HEK293 (cell line): ENCODE results near the gene NEUROG3.

Experiments
- BCL11A ChIP-seq: fragments of 450-650 bp; formaldehyde crosslinking; IDR thresholded peaks from 2 replicates; pipeline ENCODE4 v1.5.1; 2016; ENCODE audit warnings: low read depth, missing biosample characterization, missing genetic modification characterization
- CTCF ChIP-seq: fragments of 450-650 bp; formaldehyde crosslinking; IDR thresholded peaks from 2 replicates; pipeline ENCODE4 v1.5.1; 2016; ENCODE audit warnings: missing biosample characterization, missing genetic modification characterization
- ELK4 ChIP-seq: IDR thresholded peaks from 2 replicates; pipeline ENCODE4 v1.6.1; 2011; ENCODE audit warnings: mild to moderate bottlenecking, low read depth, low read length, borderline replicate concordance
- GLIS1 ChIP-seq: fragments of 450-650 bp; formaldehyde crosslinking; IDR thresholded peaks from 2 replicates; pipeline ENCODE4 v1.5.1; 2016; ENCODE audit warnings: missing biosample characterization, missing genetic modification characterization
- KLF16 ChIP-seq: fragments of 450-650 bp; formaldehyde crosslinking; IDR thresholded peaks from 2 replicates; pipeline ENCODE4 v1.5.1; 2017; ENCODE audit warnings: missing biosample characterization, missing genetic modification characterization
- OSR2 ChIP-seq: fragments of 450-650 bp; formaldehyde crosslinking; IDR thresholded peaks from 2 replicates; pipeline ENCODE4 v1.5.1; 2016; ENCODE audit warnings: missing biosample characterization, missing genetic modification characterization
- PRDM1 ChIP-seq: fragments of 450-650 bp; formaldehyde crosslinking; IDR thresholded peaks from 2 replicates; pipeline ENCODE4; 2016; ENCODE audit warnings: missing biosample characterization, missing genetic modification characterization
- ZNF239 ChIP-seq: fragments of 450-650 bp; formaldehyde crosslinking; IDR thresholded peaks from 2 replicates; pipeline ENCODE4 v1.5.1; 2016; ENCODE audit warnings: missing biosample characterization, missing genetic modification characterization
- ZNF521 ChIP-seq: fragments of 450-650 bp; formaldehyde crosslinking; IDR thresholded peaks from 2 replicates; pipeline ENCODE4 v1.5.1; 2017; ENCODE audit warnings: missing biosample characterization, mild to moderate bottlenecking, missing genetic modification characterization
- ZNF76 ChIP-seq: fragments of 450-650 bp; formaldehyde crosslinking; IDR thresholded peaks from 2 replicates; pipeline ENCODE4; 2016; ENCODE audit warnings: low read depth, missing biosample characterization, missing genetic modification characterization, borderline replicate concordance
- TF ChIP-seq, protein P1 (sequence below): fragments of 450-650 bp; formaldehyde crosslinking; IDR thresholded peaks from 2 replicates; pipeline ENCODE4 v1.5.1; 2016; ENCODE audit warnings: missing biosample characterization, missing genetic modification characterization

DNA sequence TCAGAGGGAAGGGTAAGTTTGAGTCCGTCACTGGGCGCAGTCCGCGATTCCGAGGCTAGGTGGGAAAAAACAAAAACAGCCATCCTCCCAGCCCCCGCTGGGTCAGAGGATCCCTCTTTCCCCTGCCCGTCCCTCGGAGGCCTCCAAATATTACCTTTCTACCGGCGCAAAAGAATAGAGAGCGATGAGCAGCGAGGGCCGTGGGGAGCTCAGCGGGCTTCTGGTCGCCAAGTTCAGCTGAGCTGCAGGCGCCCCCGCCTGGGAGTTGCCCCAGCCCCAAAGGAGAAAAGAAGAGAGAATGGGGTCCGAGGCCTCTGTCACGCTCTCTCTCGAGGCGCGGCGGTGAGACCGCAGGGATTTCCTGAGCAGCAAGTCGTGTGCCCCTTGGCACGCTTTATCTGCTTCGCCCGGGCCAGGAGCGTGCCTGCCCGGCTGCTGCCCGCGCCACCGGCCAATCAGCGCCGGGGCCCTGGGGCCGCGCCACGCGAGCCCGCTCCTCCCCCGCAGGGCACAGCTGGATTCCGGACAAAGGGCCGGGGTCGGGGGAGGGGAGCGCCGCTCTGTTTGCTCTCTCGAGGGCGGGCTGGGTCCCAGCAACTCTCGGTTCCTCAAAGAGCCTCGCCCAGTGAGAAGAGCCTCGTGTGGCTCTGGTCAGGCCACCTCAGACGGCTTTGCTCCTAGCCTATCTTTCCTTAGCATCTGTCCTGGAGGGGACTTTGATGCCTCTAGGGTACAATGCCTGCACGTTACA is at the start of gene NEUROG3:
- TF ChIP-seq CTCF (tag by site-specific recombination) (no peak; the same call in 1 of the 2 replicates), ZNF521 (tag by site-specific recombination) (no peak), ZNF76 (tag by site-specific recombination) (no peak), OSR2 (peak; percentile 34; the same call in 1 of the 2 replicates), ZNF239 (tag by site-specific recombination) (no peak), KLF16 (tag by site-specific recombination) (no peak), ELK4 (no peak), GLIS1 (tag by site-specific recombination) (peak; percentile 84), BCL11A (no peak), PRDM1 (tag by site-specific recombination) (no peak)
- TF ChIP-seq, protein P1, sequence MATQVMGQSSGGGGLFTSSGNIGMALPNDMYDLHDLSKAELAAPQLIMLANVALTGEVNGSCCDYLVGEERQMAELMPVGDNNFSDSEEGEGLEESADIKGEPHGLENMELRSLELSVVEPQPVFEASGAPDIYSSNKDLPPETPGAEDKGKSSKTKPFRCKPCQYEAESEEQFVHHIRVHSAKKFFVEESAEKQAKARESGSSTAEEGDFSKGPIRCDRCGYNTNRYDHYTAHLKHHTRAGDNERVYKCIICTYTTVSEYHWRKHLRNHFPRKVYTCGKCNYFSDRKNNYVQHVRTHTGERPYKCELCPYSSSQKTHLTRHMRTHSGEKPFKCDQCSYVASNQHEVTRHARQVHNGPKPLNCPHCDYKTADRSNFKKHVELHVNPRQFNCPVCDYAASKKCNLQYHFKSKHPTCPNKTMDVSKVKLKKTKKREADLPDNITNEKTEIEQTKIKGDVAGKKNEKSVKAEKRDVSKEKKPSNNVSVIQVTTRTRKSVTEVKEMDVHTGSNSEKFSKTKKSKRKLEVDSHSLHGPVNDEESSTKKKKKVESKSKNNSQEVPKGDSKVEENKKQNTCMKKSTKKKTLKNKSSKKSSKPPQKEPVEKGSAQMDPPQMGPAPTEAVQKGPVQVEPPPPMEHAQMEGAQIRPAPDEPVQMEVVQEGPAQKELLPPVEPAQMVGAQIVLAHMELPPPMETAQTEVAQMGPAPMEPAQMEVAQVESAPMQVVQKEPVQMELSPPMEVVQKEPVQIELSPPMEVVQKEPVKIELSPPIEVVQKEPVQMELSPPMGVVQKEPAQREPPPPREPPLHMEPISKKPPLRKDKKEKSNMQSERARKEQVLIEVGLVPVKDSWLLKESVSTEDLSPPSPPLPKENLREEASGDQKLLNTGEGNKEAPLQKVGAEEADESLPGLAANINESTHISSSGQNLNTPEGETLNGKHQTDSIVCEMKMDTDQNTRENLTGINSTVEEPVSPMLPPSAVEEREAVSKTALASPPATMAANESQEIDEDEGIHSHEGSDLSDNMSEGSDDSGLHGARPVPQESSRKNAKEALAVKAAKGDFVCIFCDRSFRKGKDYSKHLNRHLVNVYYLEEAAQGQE (tag by site-specific recombination): no peak
